ENCODE measurements around the gene NRXN3.

- TF ChIP-seq CTCF (IDR thresholded peaks at IDR 0.05; ENCODE audit: insufficient read depth, low read length, poor library complexity, severe bottlenecking) (no peak), EZH2phosphoT487 (conservative IDR thresholded peaks at IDR 0.05; ENCODE audit: low read length) (no peak)
These were observed 593.6 kb downstream of the NRXN3 start for GRCh38 chr14:78763746-78764145.
